Smooth muscle cell (in vitro differentiated cells): Measurements from ENCODE around the gene ITIH4. TPM values are rescaled to one million over a fixed set of nuclear protein-coding genes. Genes with fewer than 3 reads are reported as not detected.

Experiments
- DNase-seq: peaks from one replicate; lab custom pipeline; 2025; ENCODE audit not compliant: unreplicated experiment; lab: John Stamatoyannopoulos, UW
- H2AFZ ChIP-seq: fragments of 200-600 bp; sonication (generic); 2 replicates; pipeline ENCODE4 v1.6.0; 2016; ENCODE audit warnings: antibody characterized with exemption, low read depth, mild to moderate bottlenecking
- H3F3A ChIP-seq: fragments of 200-600 bp; sonication (generic); 2 replicates; pipeline ENCODE4 v1.6.0; 2017; ENCODE audit warnings: antibody characterized with exemption, low read depth
- H3K27ac ChIP-seq: fragments of 200-600 bp; sonication (generic); 2 replicates; pipeline ENCODE4 v1.5.1; 2016; ENCODE audit warnings: low read depth, mild to moderate bottlenecking
- H3K27me3 ChIP-seq: fragments of 200-600 bp; sonication (generic); 2 replicates; pipeline ENCODE4 v1.6.1; 2016; ENCODE audit warnings: low read depth, mild to moderate bottlenecking
- H3K36me3 ChIP-seq: fragments of 200-600 bp; sonication (generic); 2 replicates; pipeline ENCODE4 v1.5.1; 2016; ENCODE audit warnings: low read depth
- H3K4me1 ChIP-seq: fragments of 200-600 bp; sonication (generic); 2 replicates; pipeline ENCODE4 v1.5.1; 2016; ENCODE audit warnings: low read depth
- H3K4me2 ChIP-seq: fragments of 200-600 bp; sonication (generic); 2 replicates; pipeline ENCODE4 v1.6.0; 2016; ENCODE audit warnings: mild to moderate bottlenecking
- H3K4me3 ChIP-seq: fragments of 200-600 bp; sonication (generic); 2 replicates; pipeline ENCODE4 v1.5.1; 2016; ENCODE audit warnings: mild to moderate bottlenecking
- H3K79me2 ChIP-seq: fragments of 200-600 bp; sonication (generic); 2 replicates; pipeline ENCODE4 v1.6.0; 2016; ENCODE audit warnings: low read depth, mild to moderate bottlenecking
- H3K9ac ChIP-seq: fragments of 200-600 bp; sonication (generic); 2 replicates; pipeline ENCODE4 v1.6.0; 2016; ENCODE audit warnings: low read depth
- H3K9me3 ChIP-seq: fragments of 200-600 bp; sonication (generic); replicated peaks from 2 replicates; pipeline ENCODE4 v1.5.1; 2016; ENCODE audit warnings: low read depth
- H4K20me1 ChIP-seq: fragments of 200-600 bp; sonication (generic); 2 replicates; pipeline ENCODE4 v1.6.0; 2016; ENCODE audit warnings: low read depth
- CTCF ChIP-seq: fragments of 200-600 bp; sonication (generic); IDR thresholded peaks from 2 replicates; pipeline ENCODE4 v1.5.1; 2017; ENCODE audit warnings: borderline replicate concordance, mild to moderate bottlenecking, antibody characterized with exemption; ENCODE audit not compliant: insufficient read depth, poor library complexity, severe bottlenecking
- WGBS: methylation state at CpG from one replicate; pipeline ENCODE4 v1.1.7; 2016; ENCODE audit warnings: low lambda C conversion rate; 5-methylcytosine and 5-hydroxymethylcytosine counted together
- polyA plus RNA-seq: library from polyadenylated mRNA; unstranded; fragments of >200 nt; fragmentation: Nextera tagmentation; extraction: Ambion mirVana; gene quantifications from 2 replicates; pipeline ENCODE4 v1.2.1, GENCODE V29; 2016
- total RNA-seq: library from RNA; depleted of rRNA; stranded (reverse); fragments of >200 nt; gene quantifications from 2 replicates; pipeline ENCODE4 v1.2.3, GENCODE V29; 2014

The ITIH4 gene
- total and polyA plus RNA-seq, 2 experiments from 2014 or later = 1.6 TPM

- no peak for TF ChIP-seq CTCF
- Histone ChIP-seq H3K4me2 (no peak overlapping the region), H3K27me3 (no peaks in the 10 kb centered on the region), H3K9ac (no peak overlapping the region), H3K9me3 (no peaks in the 10 kb centered on the region), H3K36me3 (no peaks in the 10 kb centered on the region), H3K4me3 (no peak overlapping the region), H2AFZ (no peak overlapping the region), H3K79me2 (no peaks in the 10 kb centered on the region), H3K27ac (no peak overlapping the region), H3K4me1 (no peaks in the 10 kb centered on the region), H4K20me1 (peaks cover 62% of the 10 kb centered on the region), H3F3A (no peaks in the 10 kb centered on the region)
- 96% methylated on average over 3 of the region's 3 CpGs for WGBS
- no peak for DNase-seq
Observed at GRCh38 chr3:52877085-52877484, 46.6 kb upstream of the ITIH4 start.

GRCh38 chr3:52874864-52875587, 44.6 kb upstream of the ITIH4 start:
- no peak overlapping the region for H3K4me2 ChIP-seq
- H3K9me3 ChIP-seq = no peaks in the 10 kb centered on the region
- H3K36me3 ChIP-seq = no peaks in the 10 kb centered on the region
- no peak for TF ChIP-seq CTCF
- no peaks in the 10 kb centered on the region for H3K4me1 ChIP-seq
- no peak overlapping the region for H3K9ac ChIP-seq
- H4K20me1 ChIP-seq = peaks cover 52% of the 10 kb centered on the region
- H3K27ac ChIP-seq = no peak overlapping the region
- H3F3A ChIP-seq = no peaks in the 10 kb centered on the region
- DNase-seq = no peak
- H3K27me3 ChIP-seq = no peaks in the 10 kb centered on the region
- no peaks in the 10 kb centered on the region for H3K79me2 ChIP-seq
- 70% methylated on average over 9 of the region's 9 CpGs for WGBS
- H2AFZ ChIP-seq = no peak overlapping the region
- H3K4me3 ChIP-seq = no peak overlapping the region

- Histone ChIP-seq H3K27me3 (no peaks in the 10 kb centered on the region), H3K36me3 (no peaks in the 10 kb centered on the region), H3K4me1 (no peaks in the 10 kb centered on the region), H3K27ac (no peak overlapping the region), H3K79me2 (no peaks in the 10 kb centered on the region), H3K4me2 (no peak overlapping the region), H2AFZ (no peak overlapping the region), H3K9ac (no peak overlapping the region), H3F3A (no peaks in the 10 kb centered on the region), H3K4me3 (no peak overlapping the region), H4K20me1 (peaks cover 49% of the 10 kb centered on the region), H3K9me3 (no peaks in the 10 kb centered on the region)
- no peak for TF ChIP-seq CTCF
- DNase-seq = no peak
- 89% methylated on average over 5 of the region's 5 CpGs for WGBS
Observed at GRCh38 chr3:52874160-52874701, 43.8 kb upstream of the ITIH4 start.
